HEK293 (cell line): ENCODE measurements around the gene MXI1.

Experiments
- GLI4 ChIP-seq: fragments of 450-650 bp; formaldehyde crosslinking; IDR thresholded peaks from 2 replicates; pipeline ENCODE4 v1.5.1; 2016; ENCODE audit warnings: missing biosample characterization, missing genetic modification characterization
- GLIS2 ChIP-seq: fragments of 450-650 bp; formaldehyde crosslinking; IDR thresholded peaks from 2 replicates; pipeline ENCODE4 v1.5.1; 2016; ENCODE audit warnings: missing biosample characterization, missing genetic modification characterization
- KLF1 ChIP-seq: fragments of 450-650 bp; formaldehyde crosslinking; IDR thresholded peaks from 2 replicates; pipeline ENCODE4 v1.5.1; 2016; ENCODE audit warnings: missing biosample characterization, missing genetic modification characterization
- SP2 ChIP-seq: fragments of 450-650 bp; formaldehyde crosslinking; IDR thresholded peaks from 2 replicates; pipeline ENCODE4 v1.5.1; 2016; ENCODE audit warnings: missing biosample characterization, missing genetic modification characterization
- ZFP41 ChIP-seq: fragments of 450-650 bp; formaldehyde crosslinking; IDR thresholded peaks from 2 replicates; pipeline ENCODE4 v1.5.1; 2016; ENCODE audit warnings: missing biosample characterization, missing genetic modification characterization, borderline replicate concordance
- ZNF16 ChIP-seq: fragments of 450-650 bp; formaldehyde crosslinking; IDR thresholded peaks from 2 replicates; pipeline ENCODE4 v1.5.1; 2016; ENCODE audit warnings: low read depth, missing biosample characterization, missing genetic modification characterization
- ZNF169 ChIP-seq: fragments of 450-650 bp; formaldehyde crosslinking; IDR thresholded peaks from 2 replicates; pipeline ENCODE4 v1.5.1; 2016; ENCODE audit warnings: missing biosample characterization, missing genetic modification characterization
- ZNF19 ChIP-seq: fragments of 450-650 bp; formaldehyde crosslinking; IDR thresholded peaks from 2 replicates; pipeline ENCODE4; 2016; ENCODE audit warnings: missing biosample characterization, missing genetic modification characterization, low read depth
- ZNF214 ChIP-seq: fragments of 450-650 bp; formaldehyde crosslinking; IDR thresholded peaks from 2 replicates; pipeline ENCODE4 v1.5.1; 2017; ENCODE audit warnings: missing biosample characterization, mild to moderate bottlenecking, missing genetic modification characterization, borderline replicate concordance
- ZNF24 ChIP-seq: fragments of 450-650 bp; formaldehyde crosslinking; IDR thresholded peaks from 2 replicates; pipeline ENCODE4 v1.5.1; 2016; ENCODE audit warnings: missing biosample characterization, missing genetic modification characterization
- ZNF292 ChIP-seq: fragments of 450-650 bp; formaldehyde crosslinking; IDR thresholded peaks from 2 replicates; pipeline ENCODE4 v1.5.1; 2016; ENCODE audit warnings: low read depth, missing biosample characterization, missing genetic modification characterization, borderline replicate concordance
- ZNF350 ChIP-seq: fragments of 450-650 bp; formaldehyde crosslinking; IDR thresholded peaks from 2 replicates; pipeline ENCODE4 v1.5.0; 2017; ENCODE audit warnings: missing biosample characterization, mild to moderate bottlenecking, missing genetic modification characterization
- ZNF354C ChIP-seq: fragments of 450-650 bp; formaldehyde crosslinking; IDR thresholded peaks from 2 replicates; pipeline ENCODE4 v1.5.1; 2016; ENCODE audit warnings: missing biosample characterization, missing genetic modification characterization, low read depth, borderline replicate concordance
- ZNF394 ChIP-seq: fragments of 450-650 bp; formaldehyde crosslinking; IDR thresholded peaks from 2 replicates; pipeline ENCODE4 v1.5.1; 2016; ENCODE audit warnings: missing biosample characterization, missing genetic modification characterization, mild to moderate bottlenecking, moderate library complexity, borderline replicate concordance
- ZNF423 ChIP-seq: fragments of 450-650 bp; formaldehyde crosslinking; IDR thresholded peaks from 2 replicates; pipeline ENCODE4 v1.5.1; 2016; ENCODE audit warnings: missing biosample characterization, missing genetic modification characterization
- ZNF473 ChIP-seq: fragments of 450-650 bp; formaldehyde crosslinking; IDR thresholded peaks from 2 replicates; pipeline ENCODE4 v1.5.1; 2017; ENCODE audit warnings: missing biosample characterization, missing genetic modification characterization
- ZNF521 ChIP-seq: fragments of 450-650 bp; formaldehyde crosslinking; IDR thresholded peaks from 2 replicates; pipeline ENCODE4 v1.5.1; 2017; ENCODE audit warnings: missing biosample characterization, mild to moderate bottlenecking, missing genetic modification characterization
- ZNF544 ChIP-seq: fragments of 450-650 bp; formaldehyde crosslinking; IDR thresholded peaks from 2 replicates; pipeline ENCODE4 v1.5.0; 2017; ENCODE audit warnings: missing biosample characterization, missing genetic modification characterization
- ZNF558 ChIP-seq: fragments of 450-650 bp; formaldehyde crosslinking; IDR thresholded peaks from 2 replicates; pipeline ENCODE4 v1.5.1; 2016; ENCODE audit warnings: missing biosample characterization, missing genetic modification characterization
- ZNF624 ChIP-seq: fragments of 450-650 bp; formaldehyde crosslinking; IDR thresholded peaks from 2 replicates; pipeline ENCODE4 v1.5.1; 2017; ENCODE audit warnings: missing biosample characterization, missing genetic modification characterization
- ZNF76 ChIP-seq: fragments of 450-650 bp; formaldehyde crosslinking; IDR thresholded peaks from 2 replicates; pipeline ENCODE4; 2016; ENCODE audit warnings: low read depth, missing biosample characterization, missing genetic modification characterization, borderline replicate concordance
- ZNF785 ChIP-seq: fragments of 450-650 bp; formaldehyde crosslinking; IDR thresholded peaks from 2 replicates; pipeline ENCODE4 v1.5.1; 2016; ENCODE audit warnings: missing biosample characterization, missing genetic modification characterization
- ZNF791 ChIP-seq: fragments of 450-650 bp; formaldehyde crosslinking; IDR thresholded peaks from 2 replicates; pipeline ENCODE4 v1.5.1; 2016; ENCODE audit warnings: missing biosample characterization, missing genetic modification characterization
- TF ChIP-seq, protein P1 (sequence below): fragments of 450-650 bp; formaldehyde crosslinking; IDR thresholded peaks from 2 replicates; pipeline ENCODE4 v1.5.1; 2016; ENCODE audit warnings: missing biosample characterization, missing genetic modification characterization
- TF ChIP-seq, protein P2 (sequence below): fragments of 450-650 bp; formaldehyde crosslinking; IDR thresholded peaks from 2 replicates; pipeline ENCODE4 v1.5.1; 2017; ENCODE audit warnings: missing biosample characterization, missing genetic modification characterization
- TF ChIP-seq, protein P3 (sequence below): fragments of 450-650 bp; formaldehyde crosslinking; IDR thresholded peaks from 2 replicates; pipeline ENCODE4 v1.5.1; 2016; ENCODE audit warnings: missing biosample characterization, missing genetic modification characterization, borderline replicate concordance
- TF ChIP-seq, protein P4 (sequence below): fragments of 450-650 bp; formaldehyde crosslinking; IDR thresholded peaks from 2 replicates; pipeline ENCODE4 v1.5.1; 2016; ENCODE audit warnings: missing biosample characterization, missing genetic modification characterization
- TF ChIP-seq, protein P5 (sequence below): fragments of 450-650 bp; formaldehyde crosslinking; IDR thresholded peaks from 2 replicates; pipeline ENCODE4 v1.5.1; 2017; ENCODE audit warnings: missing biosample characterization, missing genetic modification characterization
- TF ChIP-seq, protein P6 (sequence below): fragments of 450-650 bp; formaldehyde crosslinking; IDR thresholded peaks from 2 replicates; pipeline ENCODE4 v1.5.1; 2017; ENCODE audit warnings: missing biosample characterization, mild to moderate bottlenecking, missing genetic modification characterization, moderate library complexity

MXI1 gene

DNA sequence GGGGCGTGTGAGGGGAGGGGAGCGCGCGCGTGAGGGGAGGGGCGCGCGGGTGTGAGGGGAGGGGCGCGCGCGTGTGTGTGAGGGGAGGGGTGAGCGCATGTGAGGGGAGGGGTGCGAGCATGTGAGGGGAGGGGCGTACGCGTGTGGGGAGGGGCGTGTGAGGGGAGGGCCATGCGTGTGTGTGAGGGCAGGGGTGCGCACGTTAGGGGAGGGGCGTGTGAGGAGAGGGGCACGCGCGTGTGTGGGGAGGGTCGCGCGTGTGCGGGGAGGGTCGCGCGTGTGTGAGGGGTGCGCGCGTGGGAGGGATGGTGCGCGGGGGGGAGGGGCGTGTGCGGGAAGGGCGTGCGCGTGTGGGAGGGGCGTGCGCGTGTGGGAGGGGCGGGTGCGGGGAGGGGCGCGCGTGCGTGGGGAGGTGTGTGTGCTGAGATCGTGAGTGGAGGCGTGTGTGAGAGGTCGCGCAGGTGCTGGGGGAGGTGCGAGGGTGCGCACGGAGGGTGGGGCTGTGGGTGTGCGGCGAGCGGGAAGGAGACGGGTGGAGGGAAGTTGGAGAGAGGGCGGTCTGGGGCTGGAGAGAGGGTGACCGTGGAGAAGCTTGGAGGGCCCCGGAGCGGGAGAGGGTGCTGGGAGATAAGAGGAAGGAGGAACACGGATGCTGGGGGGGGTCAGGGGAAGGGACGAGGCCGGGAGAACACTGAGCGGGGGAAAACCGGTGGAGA, 19.7 kb downstream of the MXI1 start (continued):
- no peak for TF ChIP-seq ZNF24 (tag by site-specific recombination)
- TF ChIP-seq, protein P1, sequence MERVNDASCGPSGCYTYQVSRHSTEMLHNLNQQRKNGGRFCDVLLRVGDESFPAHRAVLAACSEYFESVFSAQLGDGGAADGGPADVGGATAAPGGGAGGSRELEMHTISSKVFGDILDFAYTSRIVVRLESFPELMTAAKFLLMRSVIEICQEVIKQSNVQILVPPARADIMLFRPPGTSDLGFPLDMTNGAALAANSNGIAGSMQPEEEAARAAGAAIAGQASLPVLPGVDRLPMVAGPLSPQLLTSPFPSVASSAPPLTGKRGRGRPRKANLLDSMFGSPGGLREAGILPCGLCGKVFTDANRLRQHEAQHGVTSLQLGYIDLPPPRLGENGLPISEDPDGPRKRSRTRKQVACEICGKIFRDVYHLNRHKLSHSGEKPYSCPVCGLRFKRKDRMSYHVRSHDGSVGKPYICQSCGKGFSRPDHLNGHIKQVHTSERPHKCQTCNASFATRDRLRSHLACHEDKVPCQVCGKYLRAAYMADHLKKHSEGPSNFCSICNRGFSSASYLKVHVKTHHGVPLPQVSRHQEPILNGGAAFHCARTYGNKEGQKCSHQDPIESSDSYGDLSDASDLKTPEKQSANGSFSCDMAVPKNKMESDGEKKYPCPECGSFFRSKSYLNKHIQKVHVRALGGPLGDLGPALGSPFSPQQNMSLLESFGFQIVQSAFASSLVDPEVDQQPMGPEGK = peak; percentile 77
- TF ChIP-seq, protein P2, sequence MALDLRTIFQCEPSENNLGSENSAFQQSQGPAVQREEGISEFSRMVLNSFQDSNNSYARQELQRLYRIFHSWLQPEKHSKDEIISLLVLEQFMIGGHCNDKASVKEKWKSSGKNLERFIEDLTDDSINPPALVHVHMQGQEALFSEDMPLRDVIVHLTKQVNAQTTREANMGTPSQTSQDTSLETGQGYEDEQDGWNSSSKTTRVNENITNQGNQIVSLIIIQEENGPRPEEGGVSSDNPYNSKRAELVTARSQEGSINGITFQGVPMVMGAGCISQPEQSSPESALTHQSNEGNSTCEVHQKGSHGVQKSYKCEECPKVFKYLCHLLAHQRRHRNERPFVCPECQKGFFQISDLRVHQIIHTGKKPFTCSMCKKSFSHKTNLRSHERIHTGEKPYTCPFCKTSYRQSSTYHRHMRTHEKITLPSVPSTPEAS (tag by site-specific recombination) = no peak
- no peak for TF ChIP-seq ZNF292 (tag by site-specific recombination)
- peak; percentile 80; the same call in 1 of the 2 replicates for TF ChIP-seq GLI4 (tag by site-specific recombination)
- TF ChIP-seq ZNF214 = no peak
- TF ChIP-seq ZNF394 (tag by site-specific recombination) = peak; percentile 50; the same call in 1 of the 2 replicates
- TF ChIP-seq, protein P3, sequence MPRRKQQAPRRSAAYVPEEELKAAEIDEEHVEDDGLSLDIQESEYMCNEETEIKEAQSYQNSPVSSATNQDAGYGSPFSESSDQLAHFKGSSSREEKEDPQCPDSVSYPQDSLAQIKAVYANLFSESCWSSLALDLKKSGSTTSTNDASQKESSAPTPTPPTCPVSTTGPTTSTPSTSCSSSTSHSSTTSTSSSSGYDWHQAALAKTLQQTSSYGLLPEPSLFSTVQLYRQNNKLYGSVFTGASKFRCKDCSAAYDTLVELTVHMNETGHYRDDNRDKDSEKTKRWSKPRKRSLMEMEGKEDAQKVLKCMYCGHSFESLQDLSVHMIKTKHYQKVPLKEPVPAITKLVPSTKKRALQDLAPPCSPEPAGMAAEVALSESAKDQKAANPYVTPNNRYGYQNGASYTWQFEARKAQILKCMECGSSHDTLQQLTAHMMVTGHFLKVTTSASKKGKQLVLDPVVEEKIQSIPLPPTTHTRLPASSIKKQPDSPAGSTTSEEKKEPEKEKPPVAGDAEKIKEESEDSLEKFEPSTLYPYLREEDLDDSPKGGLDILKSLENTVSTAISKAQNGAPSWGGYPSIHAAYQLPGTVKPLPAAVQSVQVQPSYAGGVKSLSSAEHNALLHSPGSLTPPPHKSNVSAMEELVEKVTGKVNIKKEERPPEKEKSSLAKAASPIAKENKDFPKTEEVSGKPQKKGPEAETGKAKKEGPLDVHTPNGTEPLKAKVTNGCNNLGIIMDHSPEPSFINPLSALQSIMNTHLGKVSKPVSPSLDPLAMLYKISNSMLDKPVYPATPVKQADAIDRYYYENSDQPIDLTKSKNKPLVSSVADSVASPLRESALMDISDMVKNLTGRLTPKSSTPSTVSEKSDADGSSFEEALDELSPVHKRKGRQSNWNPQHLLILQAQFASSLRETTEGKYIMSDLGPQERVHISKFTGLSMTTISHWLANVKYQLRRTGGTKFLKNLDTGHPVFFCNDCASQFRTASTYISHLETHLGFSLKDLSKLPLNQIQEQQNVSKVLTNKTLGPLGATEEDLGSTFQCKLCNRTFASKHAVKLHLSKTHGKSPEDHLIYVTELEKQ = no peak
- TF ChIP-seq ZNF558 (tag by site-specific recombination) = no peak
- TF ChIP-seq SP2 (tag by site-specific recombination) = peak; percentile 71
- TF ChIP-seq, protein P4, sequence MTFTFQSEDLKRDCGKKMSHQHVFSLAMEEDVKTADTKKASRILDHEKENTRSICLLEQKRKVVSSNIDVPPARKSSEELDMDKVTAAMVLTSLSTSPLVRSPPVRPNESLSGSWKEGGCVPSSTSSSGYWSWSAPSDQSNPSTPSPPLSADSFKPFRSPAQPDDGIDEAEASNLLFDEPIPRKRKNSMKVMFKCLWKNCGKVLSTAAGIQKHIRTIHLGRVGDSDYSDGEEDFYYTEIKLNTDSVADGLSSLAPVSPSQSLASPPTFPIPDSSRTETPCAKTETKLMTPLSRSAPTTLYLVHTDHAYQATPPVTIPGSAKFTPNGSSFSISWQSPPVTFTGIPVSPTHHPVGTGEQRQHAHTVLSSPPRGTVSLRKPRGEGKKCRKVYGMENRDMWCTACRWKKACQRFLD = no peak
- TF ChIP-seq ZNF544 (tag by site-specific recombination) = no peak
- TF ChIP-seq ZNF791 (tag by site-specific recombination) = no peak
- no peak for TF ChIP-seq ZFP41 (tag by site-specific recombination)
- TF ChIP-seq KLF1 (tag by site-specific recombination) = peak; percentile 91
- TF ChIP-seq GLIS2 (tag by site-specific recombination) = peak; percentile 62; the same call in 1 of the 2 replicates
- peak; percentile 93 for TF ChIP-seq ZNF785 (tag by site-specific recombination)
- no peak for TF ChIP-seq ZNF473 (tag by site-specific recombination)
- TF ChIP-seq, protein P5, sequence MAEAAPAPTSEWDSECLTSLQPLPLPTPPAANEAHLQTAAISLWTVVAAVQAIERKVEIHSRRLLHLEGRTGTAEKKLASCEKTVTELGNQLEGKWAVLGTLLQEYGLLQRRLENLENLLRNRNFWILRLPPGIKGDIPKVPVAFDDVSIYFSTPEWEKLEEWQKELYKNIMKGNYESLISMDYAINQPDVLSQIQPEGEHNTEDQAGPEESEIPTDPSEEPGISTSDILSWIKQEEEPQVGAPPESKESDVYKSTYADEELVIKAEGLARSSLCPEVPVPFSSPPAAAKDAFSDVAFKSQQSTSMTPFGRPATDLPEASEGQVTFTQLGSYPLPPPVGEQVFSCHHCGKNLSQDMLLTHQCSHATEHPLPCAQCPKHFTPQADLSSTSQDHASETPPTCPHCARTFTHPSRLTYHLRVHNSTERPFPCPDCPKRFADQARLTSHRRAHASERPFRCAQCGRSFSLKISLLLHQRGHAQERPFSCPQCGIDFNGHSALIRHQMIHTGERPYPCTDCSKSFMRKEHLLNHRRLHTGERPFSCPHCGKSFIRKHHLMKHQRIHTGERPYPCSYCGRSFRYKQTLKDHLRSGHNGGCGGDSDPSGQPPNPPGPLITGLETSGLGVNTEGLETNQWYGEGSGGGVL (tag by site-specific recombination) = peak; percentile 90
- TF ChIP-seq ZNF169 (tag by site-specific recombination) = no peak
- no peak for TF ChIP-seq ZNF624
- TF ChIP-seq, protein P6, sequence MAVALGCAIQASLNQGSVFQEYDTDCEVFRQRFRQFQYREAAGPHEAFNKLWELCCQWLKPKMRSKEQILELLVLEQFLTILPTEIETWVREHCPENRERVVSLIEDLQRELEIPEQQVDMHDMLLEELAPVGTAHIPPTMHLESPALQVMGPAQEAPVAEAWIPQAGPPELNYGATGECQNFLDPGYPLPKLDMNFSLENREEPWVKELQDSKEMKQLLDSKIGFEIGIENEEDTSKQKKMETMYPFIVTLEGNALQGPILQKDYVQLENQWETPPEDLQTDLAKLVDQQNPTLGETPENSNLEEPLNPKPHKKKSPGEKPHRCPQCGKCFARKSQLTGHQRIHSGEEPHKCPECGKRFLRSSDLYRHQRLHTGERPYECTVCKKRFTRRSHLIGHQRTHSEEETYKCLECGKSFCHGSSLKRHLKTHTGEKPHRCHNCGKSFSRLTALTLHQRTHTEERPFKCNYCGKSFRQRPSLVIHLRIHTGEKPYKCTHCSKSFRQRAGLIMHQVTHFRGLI = no peak
- TF ChIP-seq ZNF423 (tag by site-specific recombination) = peak; percentile 64; the same call in 1 of the 2 replicates
- no peak for TF ChIP-seq ZNF354C (tag by site-specific recombination)
- no peak for TF ChIP-seq ZNF19 (tag by site-specific recombination)
- no peak for TF ChIP-seq ZNF16 (tag by site-specific recombination)
- no peak for TF ChIP-seq ZNF350
- 0 out of 2 replicates have a peak, but pooled peaks have one; percentile 31 for TF ChIP-seq ZNF76
- no peak for TF ChIP-seq ZNF521 (tag by site-specific recombination)
